ENCODE measurements around the gene AVL9. TPM values are rescaled to one million over a fixed set of nuclear protein-coding genes. Genes with fewer than 3 reads are reported as not detected.

The AVL9 gene
- total and polyA plus RNA-seq, 2 donors (not counting 1 experiment from before 2014, with no cell fraction given) = 16.7 to 52.4 TPM

DNA sequence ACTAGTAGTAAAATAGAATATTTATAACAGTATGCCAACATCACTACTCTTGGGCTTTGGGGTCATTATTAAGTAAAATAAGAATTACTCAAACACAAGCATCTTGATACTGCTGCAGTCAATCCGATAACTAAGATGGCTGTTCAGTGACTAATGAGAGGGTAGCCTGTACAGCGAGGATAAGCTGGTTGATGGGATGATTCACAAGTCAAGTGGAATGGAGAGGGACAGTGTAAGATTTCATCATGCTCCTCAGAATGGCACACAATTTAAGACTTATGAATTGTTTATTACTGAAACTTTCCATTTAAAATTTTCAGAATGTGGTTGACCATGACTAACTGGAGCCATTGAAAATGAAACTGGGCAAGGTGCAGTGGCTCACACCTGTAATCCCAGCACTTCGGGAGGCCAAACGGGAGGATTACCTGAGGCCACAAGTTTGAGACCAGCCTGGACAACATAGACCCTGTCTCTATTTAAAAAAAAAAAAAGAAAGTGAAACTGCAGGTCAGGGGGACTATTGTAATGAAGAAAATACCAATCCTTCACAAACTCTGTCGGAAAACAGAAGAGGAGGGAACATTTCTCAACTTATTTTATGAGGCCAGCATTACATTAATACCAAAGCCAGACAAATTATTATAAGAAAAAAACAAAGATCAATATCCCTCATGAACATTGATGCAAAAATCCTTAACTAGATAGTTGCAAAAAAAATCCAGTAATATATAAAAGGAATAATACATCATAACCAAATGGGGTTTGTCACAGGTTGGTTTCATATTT lies 11.2 kb downstream of the AVL9 start:
- peak; percentile 86 to 96 for DNase-seq (ENCODE audit: low read depth in 2 of 2)
- Histone ChIP-seq H3K27ac (ENCODE audit: insufficient read depth, low read length) (peak overlapping the region; percentile 24), H2AFZ (ENCODE audit: low read length) (no peak overlapping the region), H3K4me3 (replicated peaks in 1 of 4; ENCODE audit: control extremely low read depth in 1 of 4, insufficient read depth in 1 of 4, low read depth in 3 of 4, low read length in 4 of 4) (peak overlapping the region in 1 of 4 experiments; percentile 22), H3K9me3 (ENCODE audit: control insufficient read depth, insufficient read depth, low read depth, low read length) (no peaks in the 10 kb centered on the region), H4K20me1 (ENCODE audit: control insufficient read depth, extremely low read depth, insufficient read depth, low read length) (peaks cover 1% of the 10 kb centered on the region), H3K27me3 (ENCODE audit: control insufficient read depth, insufficient read depth, low read length) (no peaks in the 10 kb centered on the region), H3K36me3 (ENCODE audit: control insufficient read depth, insufficient read depth, low read length) (no peaks in the 10 kb centered on the region), H3K79me2 (ENCODE audit: control insufficient read depth, insufficient read depth, low read length) (peaks cover 74% of the 10 kb centered on the region), H3K4me1 (ENCODE audit: control insufficient read depth, extremely low read depth, insufficient read depth, low read length) (peaks cover 7% of the 10 kb centered on the region), H3K9ac (ENCODE audit: insufficient read depth, low read length) (no peak overlapping the region), H3K4me2 (ENCODE audit: extremely low read depth, insufficient read depth, low read length) (peak overlapping the region; percentile 28)
- TF ChIP-seq EZH2 (IDR thresholded peaks at IDR 0.05; ENCODE audit: low read length, missing control alignments) = no peak
- TF ChIP-seq, protein P1, sequence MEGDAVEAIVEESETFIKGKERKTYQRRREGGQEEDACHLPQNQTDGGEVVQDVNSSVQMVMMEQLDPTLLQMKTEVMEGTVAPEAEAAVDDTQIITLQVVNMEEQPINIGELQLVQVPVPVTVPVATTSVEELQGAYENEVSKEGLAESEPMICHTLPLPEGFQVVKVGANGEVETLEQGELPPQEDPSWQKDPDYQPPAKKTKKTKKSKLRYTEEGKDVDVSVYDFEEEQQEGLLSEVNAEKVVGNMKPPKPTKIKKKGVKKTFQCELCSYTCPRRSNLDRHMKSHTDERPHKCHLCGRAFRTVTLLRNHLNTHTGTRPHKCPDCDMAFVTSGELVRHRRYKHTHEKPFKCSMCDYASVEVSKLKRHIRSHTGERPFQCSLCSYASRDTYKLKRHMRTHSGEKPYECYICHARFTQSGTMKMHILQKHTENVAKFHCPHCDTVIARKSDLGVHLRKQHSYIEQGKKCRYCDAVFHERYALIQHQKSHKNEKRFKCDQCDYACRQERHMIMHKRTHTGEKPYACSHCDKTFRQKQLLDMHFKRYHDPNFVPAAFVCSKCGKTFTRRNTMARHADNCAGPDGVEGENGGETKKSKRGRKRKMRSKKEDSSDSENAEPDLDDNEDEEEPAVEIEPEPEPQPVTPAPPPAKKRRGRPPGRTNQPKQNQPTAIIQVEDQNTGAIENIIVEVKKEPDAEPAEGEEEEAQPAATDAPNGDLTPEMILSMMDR (conservative IDR thresholded peaks at IDR 0.05 in 1 of 2, IDR thresholded peaks at IDR 0.05 in 1 of 2; ENCODE audit: low read depth in 1 of 2, low read length in 2 of 2) = no peak

DNA sequence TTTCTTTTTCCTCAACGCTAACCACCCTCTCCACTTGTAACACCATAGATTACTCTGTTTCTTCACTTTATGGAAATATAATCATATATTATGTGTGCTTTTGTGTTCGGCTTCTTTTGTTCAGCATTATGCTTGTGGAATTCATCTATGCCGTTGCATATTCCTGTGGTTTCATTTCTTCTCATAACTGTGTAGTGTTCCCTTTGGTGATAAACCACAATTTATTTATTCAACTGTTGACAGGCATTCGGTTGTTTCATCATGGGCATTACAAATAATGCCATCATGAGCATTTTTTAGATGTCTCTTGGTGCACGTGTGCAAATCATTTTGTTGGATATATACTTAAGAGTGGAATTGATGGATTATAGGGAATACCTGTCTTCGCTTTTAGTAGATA lies 12.1 kb downstream of the AVL9 start:
- H3K4me3 ChIP-seq (replicated peaks in 1 of 4; ENCODE audit: control extremely low read depth in 1 of 4, insufficient read depth in 1 of 4, low read depth in 3 of 4, low read length in 4 of 4) = peak overlapping the region in 1 of 4 experiments; percentile 12
- H3K27ac ChIP-seq (ENCODE audit: insufficient read depth, low read length) = no peak overlapping the region
- no peak overlapping the region for H3K4me2 ChIP-seq (ENCODE audit: extremely low read depth, insufficient read depth, low read length)
- no peaks in the 10 kb centered on the region for H4K20me1 ChIP-seq (ENCODE audit: control insufficient read depth, extremely low read depth, insufficient read depth, low read length)
- H3K9ac ChIP-seq (ENCODE audit: insufficient read depth, low read length) = no peak overlapping the region
- TF ChIP-seq, protein P1 (conservative IDR thresholded peaks at IDR 0.05 in 1 of 2, IDR thresholded peaks at IDR 0.05 in 1 of 2; ENCODE audit: low read depth in 1 of 2, low read length in 2 of 2) = no peak
- no peak for TF ChIP-seq EZH2 (IDR thresholded peaks at IDR 0.05; ENCODE audit: low read length, missing control alignments)
- no peaks in the 10 kb centered on the region for H3K9me3 ChIP-seq (ENCODE audit: control insufficient read depth, insufficient read depth, low read depth, low read length)
- H2AFZ ChIP-seq (ENCODE audit: low read length) = no peak overlapping the region
- H3K4me1 ChIP-seq (ENCODE audit: control insufficient read depth, extremely low read depth, insufficient read depth, low read length) = peaks cover 4% of the 10 kb centered on the region
- H3K79me2 ChIP-seq (ENCODE audit: control insufficient read depth, insufficient read depth, low read length) = peaks cover 78% of the 10 kb centered on the region
- peak; percentile 66 to 72 for DNase-seq (ENCODE audit: low read depth in 2 of 2)
- H3K36me3 ChIP-seq (ENCODE audit: control insufficient read depth, insufficient read depth, low read length) = no peaks in the 10 kb centered on the region
- no peaks in the 10 kb centered on the region for H3K27me3 ChIP-seq (ENCODE audit: control insufficient read depth, insufficient read depth, low read length)

DNA sequence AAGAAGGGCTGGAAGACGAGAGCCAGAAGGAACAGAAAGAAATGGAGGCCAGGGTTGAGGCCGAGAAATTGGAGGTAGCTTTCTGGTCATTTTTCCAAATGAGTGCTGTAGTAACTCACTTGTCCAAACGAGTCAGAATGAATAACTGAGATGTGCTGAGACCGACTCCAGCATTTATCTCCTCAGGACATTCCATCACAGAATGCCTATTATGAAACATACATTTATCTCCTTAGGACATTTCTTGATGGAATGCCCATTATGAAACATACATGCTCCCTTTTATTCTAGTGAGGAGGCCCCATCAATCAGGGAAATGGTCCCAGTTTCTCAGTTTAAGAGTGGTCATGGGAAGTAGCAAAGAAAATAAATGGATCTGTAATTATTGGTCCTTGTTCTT lies 16.5 kb downstream of the AVL9 start:
- no peak for TF ChIP-seq EZH2 (IDR thresholded peaks at IDR 0.05; ENCODE audit: low read length, missing control alignments)
- TF ChIP-seq, protein P1 (conservative IDR thresholded peaks at IDR 0.05 in 1 of 2, IDR thresholded peaks at IDR 0.05 in 1 of 2; ENCODE audit: low read depth in 1 of 2, low read length in 2 of 2) = no peak
- Histone ChIP-seq H2AFZ (ENCODE audit: low read length) (no peak overlapping the region), H3K9ac (ENCODE audit: insufficient read depth, low read length) (no peak overlapping the region), H3K4me1 (ENCODE audit: control insufficient read depth, extremely low read depth, insufficient read depth, low read length) (no peaks in the 10 kb centered on the region), H3K27ac (ENCODE audit: insufficient read depth, low read length) (no peak overlapping the region), H3K36me3 (ENCODE audit: control insufficient read depth, insufficient read depth, low read length) (no peaks in the 10 kb centered on the region), H3K79me2 (ENCODE audit: control insufficient read depth, insufficient read depth, low read length) (peaks cover 65% of the 10 kb centered on the region), H3K4me3 (replicated peaks in 1 of 4; ENCODE audit: control extremely low read depth in 1 of 4, insufficient read depth in 1 of 4, low read depth in 3 of 4, low read length in 4 of 4) (no peak overlapping the region), H4K20me1 (ENCODE audit: control insufficient read depth, extremely low read depth, insufficient read depth, low read length) (no peaks in the 10 kb centered on the region), H3K4me2 (ENCODE audit: extremely low read depth, insufficient read depth, low read length) (no peak overlapping the region), H3K27me3 (ENCODE audit: control insufficient read depth, insufficient read depth, low read length) (no peaks in the 10 kb centered on the region), H3K9me3 (ENCODE audit: control insufficient read depth, insufficient read depth, low read depth, low read length) (no peaks in the 10 kb centered on the region)
- DNase-seq (ENCODE audit: low read depth in 2 of 2) = peak in 1 of 2 donors; percentile 29

Measured in fibroblast of lung (primary cell).